Hematopoietic multipotent progenitor cell treated with erythropoietin and hydrocortisone succinate and interleukin-3 and kit ligand, for 6 days (in vitro differentiated cells): ENCODE results near the gene IL18BP.
A peak's percentile ranks its signal among the peaks of the same experiment; 100 is the strongest.

Source experiments
- DNase-seq: peaks from one replicate; pipeline ENCODE4 v3.0.0-alpha.2; 2015

Gene IL18BP

GRCh38 chr11:71997594-71997993 is 1.1 kb upstream of the IL18BP start:
- no peak for DNase-seq

- DNase-seq: no peak
Observed at GRCh38 chr11:71998061-71998460, 648 bp upstream of the IL18BP start.

- no peak for DNase-seq
Observed at GRCh38 chr11:71999362-71999761, 653 bp downstream of the IL18BP start.

- DNase-seq: peak; percentile 74
Observed at GRCh38 chr11:71999798-72000197, 1.1 kb downstream of the IL18BP start.

DNA sequence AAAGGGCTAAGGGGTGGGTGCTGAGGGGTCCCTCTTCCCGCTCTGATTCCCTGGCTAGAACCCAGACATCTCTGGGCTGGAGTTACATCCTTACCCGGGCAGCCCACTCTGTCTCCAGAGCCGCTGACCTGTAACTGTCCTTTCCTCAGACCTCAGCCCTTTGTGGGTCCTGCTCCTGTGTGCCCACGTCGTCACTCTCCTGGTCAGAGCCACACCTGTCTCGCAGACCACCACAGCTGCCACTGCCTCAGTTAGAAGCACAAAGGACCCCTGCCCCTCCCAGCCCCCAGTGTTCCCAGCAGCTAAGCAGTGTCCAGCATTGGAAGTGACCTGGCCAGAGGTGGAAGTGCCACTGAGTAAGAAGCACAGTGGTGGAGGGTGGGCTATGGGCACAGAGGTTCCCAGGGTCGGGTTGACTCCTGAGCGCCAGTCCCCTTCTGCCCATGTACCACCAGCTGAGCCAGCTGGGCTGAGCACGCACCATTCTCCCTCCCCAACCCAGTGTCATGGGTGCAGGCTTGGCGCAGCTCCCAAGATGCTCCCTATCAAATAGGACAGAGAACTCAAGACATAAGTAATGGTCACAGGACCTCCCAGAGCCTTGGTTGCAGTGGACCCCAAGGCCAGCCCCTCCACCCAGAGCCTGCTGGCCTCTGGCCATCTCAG is 1.6 kb downstream of the IL18BP start:
- no peak for DNase-seq

- no peak for DNase-seq
Observed at GRCh38 chr11:72001285-72001684, 2.6 kb downstream of the IL18BP start.

DNA sequence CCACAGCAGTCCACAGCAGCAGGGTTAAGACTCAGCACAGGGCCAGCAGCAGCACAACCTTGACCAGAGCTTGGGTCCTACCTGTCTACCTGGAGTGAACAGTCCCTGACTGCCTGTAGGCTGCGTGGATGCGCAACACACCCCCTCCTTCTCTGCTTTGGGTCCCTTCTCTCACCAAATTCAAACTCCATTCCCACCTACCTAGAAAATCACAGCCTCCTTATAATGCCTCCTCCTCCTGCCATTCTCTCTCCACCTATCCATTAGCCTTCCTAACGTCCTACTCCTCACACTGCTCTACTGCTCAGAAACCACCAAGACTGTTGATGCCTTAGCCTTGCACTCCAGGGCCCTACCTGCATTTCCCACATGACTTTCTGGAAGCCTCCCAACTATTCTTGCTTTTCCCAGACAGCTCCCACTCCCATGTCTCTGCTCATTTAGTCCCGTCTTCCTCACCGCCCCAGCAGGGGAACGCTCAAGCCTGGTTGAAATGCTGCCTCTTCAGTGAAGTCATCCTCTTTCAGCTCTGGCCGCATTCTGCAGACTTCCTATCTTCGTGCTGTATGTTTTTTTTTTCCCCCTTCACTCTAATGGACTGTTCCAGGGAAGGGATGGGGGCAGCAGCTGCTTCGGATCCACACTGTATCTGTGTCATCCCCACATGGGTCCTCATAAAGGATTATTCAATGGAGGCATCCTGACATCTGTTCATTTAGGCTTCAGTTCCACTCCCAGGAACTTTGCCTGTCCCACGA is 3.3 kb downstream of the IL18BP start:
- no peak for DNase-seq

- DNase-seq: peak; percentile 53
Observed at GRCh38 chr11:72002841-72003775, 4.4 kb downstream of the IL18BP start.

DNA sequence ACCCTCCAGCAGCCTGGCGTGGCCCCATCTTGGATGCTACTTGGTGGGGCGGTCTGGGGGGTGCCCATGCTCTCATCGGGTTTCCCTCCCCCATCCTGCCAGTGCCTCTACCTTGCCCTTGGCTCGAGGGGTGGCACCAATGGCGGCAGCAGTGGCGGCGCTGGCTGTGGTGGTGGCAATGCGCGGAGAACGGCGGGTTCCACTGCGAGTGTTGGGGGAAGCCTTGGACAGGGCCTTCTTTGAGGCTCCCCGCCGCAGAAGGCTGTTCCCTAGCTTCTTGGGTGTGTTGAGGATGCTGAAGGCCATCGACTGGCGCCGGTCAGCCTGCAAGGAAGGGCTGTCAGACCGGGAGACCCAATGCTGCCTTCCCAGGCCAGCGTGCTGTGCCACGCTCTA is 5.1 kb downstream of the IL18BP start:
- DNase-seq: no peak

- no peak for DNase-seq
Observed at GRCh38 chr11:72004515-72005346, 6.0 kb downstream of the IL18BP start.

DNA sequence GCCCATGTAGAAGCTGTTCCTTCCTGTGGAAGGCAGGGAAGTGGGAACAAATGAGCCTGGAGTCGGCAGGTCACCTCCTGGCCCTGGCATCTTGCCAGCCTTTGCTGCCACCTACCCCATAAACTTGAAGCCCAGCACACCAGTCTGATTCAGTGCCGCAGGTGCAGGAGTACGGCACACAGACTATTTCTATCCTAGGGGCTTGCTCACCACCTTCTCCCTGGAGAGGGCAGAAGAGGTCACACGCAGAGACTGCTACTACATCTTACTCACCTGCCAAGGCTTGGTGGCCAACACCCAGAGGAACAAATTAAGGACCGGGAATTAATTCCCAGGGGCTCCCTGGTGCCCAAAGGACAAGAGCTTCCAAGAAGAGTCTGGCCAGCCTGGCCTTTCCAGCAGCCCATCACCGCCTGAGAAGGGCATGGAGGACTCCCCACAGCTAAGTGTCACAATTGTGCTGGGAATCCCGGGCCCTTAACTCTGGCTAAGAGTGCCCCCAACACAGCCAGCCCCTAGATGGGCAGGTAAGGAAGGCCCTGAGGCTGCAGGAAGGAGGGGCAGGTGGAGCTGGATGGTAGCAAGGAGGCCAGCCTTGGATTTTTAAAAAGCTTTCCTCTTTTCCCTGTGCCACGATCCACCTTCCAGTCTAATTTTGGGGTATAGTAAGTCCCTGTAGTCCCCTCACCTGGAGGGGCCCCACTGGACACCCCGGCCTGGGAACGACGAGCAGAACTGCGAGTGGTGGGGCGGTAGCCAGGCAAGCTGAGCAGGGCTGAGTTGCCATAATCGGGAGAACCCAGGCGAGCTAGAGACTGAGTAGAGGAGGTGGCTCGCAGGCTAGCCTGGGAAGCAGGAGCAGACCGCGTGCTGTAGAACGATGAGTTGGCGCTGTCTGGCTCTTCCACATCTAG is 6.9 kb downstream of the IL18BP start:
- DNase-seq: no peak

- DNase-seq: no peak
Observed at GRCh38 chr11:72006309-72007088, 7.8 kb downstream of the IL18BP start.

DNA sequence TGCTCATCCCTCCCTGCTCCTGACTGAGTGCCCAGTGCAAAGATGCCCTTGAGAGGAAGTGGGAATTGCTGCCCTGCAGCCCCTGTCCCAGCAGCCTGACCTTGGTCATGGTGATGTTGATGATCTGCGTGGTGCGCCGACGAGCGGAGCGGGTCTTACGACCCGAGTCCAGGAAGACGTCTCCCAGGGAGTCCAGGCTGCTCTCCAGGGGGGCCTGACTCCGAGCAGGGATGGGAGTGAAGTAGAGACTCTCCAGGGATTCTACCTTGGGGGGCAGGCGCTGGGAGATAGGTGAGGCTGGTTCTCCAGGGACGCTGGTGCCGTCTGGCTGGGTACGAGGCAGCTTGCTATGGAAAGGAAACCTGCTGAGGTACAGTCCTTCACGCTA is 8.4 kb downstream of the IL18BP start:
- no peak for DNase-seq

- DNase-seq: no peak
Observed at GRCh38 chr11:72007587-72007986, 8.9 kb downstream of the IL18BP start.

DNA sequence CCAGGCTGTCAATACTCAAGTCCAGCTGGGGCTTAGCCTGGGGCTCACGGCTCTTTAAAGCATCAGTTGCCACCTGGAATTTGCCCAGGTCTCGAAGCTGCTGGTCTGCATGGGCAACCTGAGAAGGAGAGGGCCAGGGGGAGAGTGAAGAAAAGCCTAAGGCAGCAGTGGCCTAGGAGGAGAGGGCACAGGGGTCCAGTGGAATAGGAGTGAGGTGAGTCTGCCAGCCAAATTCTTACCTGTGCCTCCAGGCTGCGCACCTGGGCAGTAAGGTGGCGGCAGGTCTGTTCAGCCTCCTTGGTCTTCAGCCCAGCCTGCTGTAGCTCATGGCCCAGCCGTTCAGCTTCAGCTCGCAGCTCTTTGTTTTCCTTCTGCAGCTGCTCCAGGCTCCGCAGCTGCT is 10.0 kb downstream of the IL18BP start:
- DNase-seq: no peak

- DNase-seq: no peak
Observed at GRCh38 chr11:72009156-72009555, 10.4 kb downstream of the IL18BP start.

DNA sequence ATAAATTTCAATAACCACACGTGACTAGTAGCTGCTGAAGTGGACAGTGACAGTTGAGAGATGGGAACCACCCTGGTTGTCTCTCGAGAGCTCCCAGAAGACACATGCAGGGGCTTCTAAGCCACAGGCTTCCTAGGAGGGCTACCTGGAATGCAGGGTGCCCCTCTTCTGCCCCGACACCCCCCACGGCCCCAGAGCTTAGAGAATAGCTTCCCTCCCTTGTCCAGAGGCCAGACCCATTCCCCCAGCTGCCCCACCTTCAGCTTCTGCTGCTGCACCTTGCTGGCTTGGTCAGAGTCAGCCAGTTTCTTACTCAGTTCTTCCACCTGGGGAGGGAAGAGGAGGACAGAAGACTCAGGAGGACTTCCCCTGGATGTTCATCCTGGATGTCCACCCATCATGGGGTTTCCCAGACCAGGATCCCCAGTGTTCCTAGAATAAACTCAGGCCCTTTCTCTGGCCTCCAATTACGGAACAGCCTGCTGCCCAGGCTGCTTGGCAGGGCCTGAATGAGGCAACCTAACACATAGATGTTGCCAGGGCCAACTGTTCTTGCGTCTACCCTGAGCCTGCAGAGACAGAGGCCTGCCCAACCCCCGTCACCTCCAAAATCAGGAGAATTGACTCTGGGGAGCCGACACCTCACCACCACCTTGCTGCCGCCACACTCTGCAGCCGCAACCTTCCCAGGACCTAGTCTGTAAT is 12.0 kb downstream of the IL18BP start:
- DNase-seq: no peak

- no peak for DNase-seq
Observed at GRCh38 chr11:72012091-72012630, 13.5 kb downstream of the IL18BP start.

DNA sequence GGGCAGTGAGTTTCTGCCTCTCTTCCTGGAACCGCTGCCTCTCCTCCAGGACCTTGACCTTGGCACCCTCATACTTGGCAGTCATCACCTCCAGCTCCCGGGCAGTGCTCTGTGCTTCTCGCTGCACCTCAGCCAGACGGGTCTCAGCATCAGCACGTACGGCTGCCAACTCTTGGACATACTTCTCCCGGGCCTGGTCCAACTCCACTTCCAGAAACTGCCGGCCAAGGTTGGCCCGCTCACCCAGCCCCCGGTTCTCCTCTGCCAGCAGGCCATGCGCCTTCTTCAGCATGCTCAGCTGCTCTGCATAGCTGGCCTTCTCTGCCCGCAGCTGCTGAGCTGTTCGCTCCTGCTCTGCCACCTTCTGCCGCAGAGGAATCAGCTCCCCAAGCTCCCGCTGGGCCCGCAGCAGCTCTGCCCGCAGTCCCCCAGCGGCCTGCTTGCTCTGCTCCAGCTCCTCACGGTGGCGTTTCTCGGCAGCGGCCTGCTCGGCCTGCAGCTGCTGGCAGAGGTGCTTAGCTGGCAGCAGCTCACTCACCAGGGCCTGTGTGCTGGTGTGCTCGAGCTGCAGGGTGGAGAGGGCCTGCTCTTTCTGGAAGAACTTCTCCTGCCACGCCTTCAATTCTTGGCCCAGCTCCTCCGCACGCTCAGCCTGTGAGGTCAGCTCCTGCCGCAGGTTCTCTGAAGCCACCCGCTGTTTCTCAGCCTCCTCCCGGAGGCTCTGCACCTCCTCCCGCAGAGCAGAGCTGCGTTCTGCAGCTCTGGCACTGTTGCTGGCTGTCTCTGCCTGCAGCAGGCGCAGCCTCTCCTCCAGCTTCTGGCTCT is 14.4 kb downstream of the IL18BP start:
- DNase-seq: no peak
